GM21423 (cell line): ENCODE data around the gene TPM4.

Experiments
- ATAC-seq: cut with Tn5 transposase; IDR thresholded peaks from one replicate; pipeline ENCODE4 v1.9.1; 2021; ENCODE audit warnings: mild to moderate bottlenecking, moderate library complexity; ENCODE audit not compliant: unreplicated experiment

The TPM4 gene

DNA sequence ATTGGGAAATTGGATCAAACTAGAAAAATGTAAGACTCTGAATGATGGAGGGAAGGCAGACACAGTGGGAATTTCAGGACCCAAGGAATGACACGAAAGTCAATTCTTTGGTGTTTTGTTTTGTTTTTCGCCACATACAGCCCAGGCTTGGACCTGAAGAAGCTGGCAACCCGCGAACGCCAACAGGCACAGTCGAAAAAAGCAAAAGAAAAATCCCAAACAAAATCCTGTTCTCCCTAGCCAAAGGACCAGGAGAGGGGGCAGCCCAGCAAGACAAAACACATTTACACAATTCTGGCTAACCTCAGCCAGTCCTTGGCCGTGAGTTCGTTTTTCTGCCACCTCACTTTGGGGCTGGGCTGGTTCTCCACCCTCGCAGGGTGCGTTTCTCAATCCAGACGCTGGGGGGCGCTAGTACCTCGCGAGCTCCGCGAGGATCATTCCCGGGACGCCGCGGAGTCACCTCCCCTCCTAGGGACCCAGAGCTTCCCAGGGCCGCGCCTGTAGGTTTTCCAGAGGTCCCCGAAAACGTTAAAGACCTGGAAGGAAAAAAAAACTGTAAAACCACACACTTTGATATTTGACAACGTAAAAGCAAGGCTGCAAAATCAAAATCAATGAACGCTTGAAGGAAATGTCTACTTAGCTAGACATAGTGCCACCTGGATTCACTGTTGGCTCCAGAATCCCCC, 34.9 kb upstream of the TPM4 start:
- ATAC-seq, result no peak

DNA sequence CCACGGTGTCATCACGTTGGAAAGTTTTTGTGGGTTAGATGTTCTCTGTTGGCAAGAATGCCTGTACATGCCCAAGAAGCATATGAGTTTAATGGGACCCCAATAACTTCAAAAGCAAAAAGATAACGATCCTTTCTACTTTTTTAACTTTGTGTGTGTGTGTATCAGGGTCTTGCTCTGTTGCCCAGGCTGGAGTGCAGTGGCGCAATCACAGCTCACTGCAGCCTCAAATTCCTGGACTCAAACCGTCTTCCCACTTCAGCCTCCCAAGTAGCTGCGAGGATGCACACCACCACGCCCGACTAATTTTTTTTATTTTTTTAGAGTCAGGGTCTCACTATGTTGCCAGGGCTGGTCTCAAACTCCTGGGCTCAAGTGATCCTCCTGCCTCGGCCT, 34.3 kb upstream of the TPM4 start:
- no peak for ATAC-seq

DNA sequence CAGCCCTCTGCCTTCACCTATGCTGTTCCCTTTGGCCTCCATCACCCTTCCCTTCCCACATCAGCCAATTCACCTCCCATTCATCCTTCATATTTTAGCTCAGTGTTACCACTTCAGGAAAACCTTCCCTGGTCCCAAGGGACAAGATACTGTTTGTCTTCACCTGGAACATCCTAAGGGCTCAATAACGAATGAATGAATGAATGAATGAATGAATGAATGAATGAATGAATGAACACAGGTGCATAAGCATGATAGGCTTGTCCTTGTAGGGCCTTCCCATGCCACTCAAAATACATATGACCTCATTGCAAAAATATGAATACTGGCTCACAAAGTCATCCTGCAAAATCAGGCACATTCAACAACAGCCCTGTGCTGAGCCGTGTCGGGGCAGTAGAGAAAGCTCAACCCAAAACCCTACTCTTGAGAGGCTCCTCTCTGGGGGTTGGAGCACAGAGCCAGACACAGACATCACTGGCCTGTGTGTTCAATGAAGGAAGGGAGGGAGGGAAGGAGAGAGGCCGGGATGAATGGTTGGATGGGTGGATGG, 33.7 kb upstream of the TPM4 start:
- ATAC-seq, result no peak

DNA sequence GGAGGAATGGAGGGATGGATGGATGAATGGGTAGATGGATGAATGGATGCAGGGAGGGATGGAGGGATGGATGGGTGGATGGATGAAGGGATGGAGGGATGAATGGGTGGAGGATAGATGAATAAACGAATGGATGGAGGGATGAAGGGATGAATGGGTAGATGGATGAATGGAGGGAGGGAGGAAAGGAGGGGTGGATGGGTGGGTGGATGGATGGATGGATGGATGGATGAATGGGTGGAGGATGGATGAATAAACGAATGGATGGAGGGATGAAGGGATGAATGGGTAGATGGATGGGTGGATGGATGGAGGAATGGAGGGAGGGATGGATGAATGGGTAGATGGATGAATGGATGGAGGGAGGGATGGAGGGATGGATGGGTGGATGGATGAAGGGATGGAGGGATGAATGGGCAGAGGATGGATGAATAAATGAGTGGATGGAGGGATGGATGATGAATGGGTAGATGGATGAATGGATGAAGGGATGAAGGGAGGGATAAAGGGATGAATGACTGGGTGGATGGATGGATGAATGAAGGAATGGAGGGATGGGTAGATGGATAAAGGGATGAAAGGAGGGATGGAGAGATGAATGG, 33.0 kb upstream of the TPM4 start:
- ATAC-seq, result no peak

DNA sequence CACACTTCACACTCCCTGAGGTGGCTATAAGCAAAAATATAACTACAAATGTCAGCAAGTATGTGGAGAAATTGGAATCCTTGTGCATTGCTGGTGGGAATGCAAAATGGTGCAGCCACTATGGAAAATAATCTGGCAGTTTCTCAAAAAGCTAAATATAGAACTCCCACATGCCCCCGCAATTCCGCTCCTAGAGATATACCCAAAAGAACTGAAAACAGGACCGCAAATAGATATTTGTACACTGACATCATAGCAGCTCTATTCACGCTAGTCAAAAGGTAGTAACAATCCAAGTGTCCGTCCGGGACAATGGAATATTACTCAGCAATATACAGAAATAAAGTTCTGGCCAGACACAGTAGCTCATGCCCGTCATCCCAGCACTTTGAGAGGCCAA, 31.5 kb upstream of the TPM4 start:
- no peak for ATAC-seq

DNA sequence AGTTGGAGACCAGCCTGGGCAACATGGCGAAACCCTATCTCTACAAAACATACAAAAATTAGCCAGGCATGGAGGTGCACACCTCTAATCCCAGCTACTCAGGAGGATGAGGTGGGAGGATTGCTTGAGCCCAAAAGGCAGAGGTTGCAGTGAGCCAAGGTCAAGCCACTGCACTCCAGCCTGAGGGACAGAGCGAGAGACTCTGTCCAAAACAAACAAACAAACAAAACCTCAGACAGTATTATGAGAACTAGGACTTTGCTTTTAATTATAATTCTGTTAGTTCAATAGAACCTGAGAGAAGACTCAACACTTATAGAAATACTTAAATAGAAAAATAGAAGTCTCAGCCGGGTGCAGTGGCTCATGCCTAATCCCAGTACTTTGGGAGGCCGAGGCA, 31.1 kb upstream of the TPM4 start:
- ATAC-seq, result no peak

DNA sequence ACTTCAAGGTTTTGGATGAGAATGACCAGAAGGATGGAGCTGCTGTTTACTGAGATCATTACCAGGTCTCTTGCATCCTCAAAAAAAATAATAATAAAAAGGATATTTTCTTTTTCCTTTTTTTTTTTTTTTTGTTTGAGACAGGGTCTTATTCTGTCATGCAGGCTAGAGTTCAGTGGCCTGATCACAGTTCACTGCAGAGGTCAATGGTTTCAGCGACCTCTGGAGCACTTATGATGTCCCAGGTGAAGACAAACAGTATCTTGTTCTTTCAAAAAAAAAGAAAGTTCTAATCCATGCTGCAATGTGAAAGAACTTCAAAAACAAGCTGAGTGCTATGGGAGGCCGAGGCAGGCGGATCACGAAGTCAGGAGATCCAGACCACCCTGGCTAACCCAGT, 30.4 kb upstream of the TPM4 start:
- ATAC-seq, result no peak

DNA sequence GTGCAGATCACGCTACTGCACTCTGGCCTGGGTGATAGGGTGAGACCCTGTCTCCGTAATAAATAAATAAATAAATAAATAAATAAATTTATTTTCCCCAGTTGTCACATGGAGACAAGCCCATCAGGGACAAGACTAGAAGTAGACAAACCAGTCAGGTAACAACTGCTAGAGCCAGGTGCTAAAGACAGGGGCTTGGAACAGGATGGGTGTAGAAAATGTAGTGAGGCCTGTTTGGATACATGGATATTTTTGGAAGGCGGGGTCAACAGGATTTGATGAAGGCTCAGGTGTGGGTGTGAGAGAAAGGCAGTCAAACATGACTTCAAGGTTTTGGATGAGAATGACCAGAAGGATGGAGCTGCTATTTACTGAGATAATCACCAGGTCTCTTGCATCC, 27.7 kb upstream of the TPM4 start:
- ATAC-seq, result no peak

DNA sequence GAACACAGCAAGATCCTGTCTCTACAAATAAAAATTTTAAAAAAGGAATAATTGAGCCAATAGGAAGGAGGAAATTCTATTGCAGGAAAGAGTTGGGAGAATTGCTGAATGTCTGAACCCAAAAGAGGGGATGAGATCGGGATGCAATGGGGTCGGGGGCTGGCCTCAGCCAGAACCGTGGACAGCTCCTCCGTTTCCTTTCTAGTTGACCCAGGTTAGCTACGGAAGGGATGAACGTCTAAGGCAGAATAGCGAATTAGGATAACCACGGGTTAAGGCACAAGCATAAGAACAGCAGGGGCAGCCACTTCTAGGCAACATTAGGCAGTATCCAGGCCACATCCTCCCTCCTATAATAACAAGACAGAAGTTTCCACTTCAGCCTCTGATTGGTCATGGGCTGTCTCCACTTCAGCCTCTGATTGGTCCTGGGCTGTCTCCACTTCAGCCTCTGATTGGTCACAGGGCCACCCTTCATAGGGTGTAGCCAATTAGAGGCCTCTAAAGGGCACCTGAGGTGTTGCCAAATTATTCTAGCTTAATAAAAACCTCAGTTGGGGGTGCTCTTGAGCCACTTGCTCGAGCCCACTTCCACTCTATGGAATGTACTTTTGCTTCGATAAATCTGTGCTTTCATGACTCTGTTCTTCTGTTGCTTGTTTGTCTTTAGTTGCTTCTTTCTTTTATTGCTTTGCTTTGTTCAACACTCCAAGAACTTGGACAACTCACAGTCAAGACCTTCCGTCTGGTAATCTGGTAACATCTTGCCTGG, 24.9 kb upstream of the TPM4 start:
- no peak for ATAC-seq

DNA sequence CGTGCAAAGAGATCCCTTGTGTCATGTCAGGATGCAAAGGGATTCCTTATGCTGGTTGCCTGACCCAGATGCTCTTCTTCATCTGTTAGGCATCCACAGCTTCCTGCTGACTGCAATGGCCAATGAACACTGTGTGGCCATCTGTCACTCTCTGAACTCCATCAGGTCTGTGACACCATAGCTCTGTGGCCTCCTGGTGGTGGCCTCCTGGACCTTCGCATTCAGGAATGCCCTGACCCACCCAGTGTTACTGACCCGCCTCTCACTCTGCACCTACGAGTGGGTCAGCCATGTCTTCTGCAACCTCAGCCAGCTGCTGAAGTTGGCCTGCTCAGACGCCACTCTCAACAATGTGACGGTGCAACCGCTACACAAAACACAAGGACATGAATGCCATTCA, 23.9 kb upstream of the TPM4 start:
- ATAC-seq, result no peak

DNA sequence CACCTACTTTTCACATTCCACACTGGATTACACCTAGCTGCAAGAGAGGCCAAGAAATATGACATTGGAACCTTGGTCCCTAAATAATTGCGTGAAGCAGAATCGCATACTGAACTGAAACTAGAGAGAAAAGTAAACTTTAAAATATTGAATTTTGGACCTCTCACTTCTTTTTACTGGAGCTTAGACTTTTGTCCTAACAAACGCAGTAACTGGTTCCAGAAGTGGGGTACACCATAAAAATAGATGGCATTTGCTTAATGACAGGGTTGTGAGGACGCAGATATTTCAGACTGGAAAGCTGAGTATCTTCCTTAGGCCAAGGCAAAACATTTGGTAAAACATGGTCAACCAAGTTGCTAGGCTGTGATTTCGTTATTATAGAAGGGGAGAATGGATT, 19.2 kb upstream of the TPM4 start:
- no peak for ATAC-seq

DNA sequence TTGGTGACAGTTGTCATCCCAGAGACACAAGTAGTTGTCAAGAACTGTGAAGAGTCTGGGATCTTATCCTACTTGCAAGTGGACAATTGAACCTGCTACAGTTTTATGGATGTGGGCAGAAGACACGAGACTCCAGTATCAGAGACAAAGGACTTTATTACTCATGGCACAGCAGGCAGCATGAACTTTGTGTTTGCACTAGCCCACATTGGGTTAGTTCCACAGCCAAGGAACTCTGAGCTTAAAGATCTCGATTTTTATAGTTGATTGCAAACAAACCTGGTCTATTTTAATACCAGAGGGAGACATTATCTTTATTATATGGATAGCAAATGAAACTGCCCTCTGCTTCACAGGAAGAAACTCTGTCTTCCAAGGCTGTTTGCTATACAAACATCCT, 16.0 kb upstream of the TPM4 start:
- ATAC-seq, result no peak

DNA sequence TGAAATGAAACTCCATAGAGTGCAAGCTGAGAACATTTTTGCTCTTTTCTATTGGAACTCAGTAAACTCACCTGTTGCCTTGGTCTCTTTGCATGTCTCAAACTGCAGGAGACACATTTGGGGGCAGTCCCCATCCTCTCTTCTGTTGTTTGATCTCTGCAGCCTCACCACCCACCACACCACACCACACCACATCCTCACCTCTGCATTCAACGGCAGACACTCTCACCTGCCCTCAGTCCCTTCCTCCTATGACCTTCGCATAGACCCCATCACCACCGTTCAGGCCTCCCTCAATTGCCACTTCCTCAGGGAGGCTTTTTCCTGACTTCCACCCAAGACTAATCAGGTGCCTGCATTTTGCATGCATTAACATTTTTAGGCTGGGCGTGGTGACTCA, 14.4 kb upstream of the TPM4 start:
- ATAC-seq, result no peak

DNA sequence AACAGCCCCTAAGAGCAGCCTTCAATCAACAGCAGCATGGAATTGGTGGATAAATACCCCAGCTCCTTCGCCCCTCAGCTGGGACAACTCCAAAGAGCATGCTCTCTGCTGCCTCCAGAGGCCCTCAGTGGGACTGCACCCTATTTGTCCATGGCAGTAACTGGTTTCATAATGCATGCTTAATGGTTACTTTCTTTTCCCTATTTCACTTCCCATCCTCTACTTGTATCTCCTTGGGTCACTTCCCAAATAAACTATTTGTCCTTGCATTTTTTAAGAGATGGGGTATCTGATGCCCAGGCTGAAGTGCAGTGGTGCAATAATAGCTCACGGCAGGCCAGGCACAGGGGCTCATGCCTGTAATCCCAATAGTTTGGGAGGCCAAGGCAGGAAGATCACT, 13.5 kb upstream of the TPM4 start:
- ATAC-seq, result no peak

DNA sequence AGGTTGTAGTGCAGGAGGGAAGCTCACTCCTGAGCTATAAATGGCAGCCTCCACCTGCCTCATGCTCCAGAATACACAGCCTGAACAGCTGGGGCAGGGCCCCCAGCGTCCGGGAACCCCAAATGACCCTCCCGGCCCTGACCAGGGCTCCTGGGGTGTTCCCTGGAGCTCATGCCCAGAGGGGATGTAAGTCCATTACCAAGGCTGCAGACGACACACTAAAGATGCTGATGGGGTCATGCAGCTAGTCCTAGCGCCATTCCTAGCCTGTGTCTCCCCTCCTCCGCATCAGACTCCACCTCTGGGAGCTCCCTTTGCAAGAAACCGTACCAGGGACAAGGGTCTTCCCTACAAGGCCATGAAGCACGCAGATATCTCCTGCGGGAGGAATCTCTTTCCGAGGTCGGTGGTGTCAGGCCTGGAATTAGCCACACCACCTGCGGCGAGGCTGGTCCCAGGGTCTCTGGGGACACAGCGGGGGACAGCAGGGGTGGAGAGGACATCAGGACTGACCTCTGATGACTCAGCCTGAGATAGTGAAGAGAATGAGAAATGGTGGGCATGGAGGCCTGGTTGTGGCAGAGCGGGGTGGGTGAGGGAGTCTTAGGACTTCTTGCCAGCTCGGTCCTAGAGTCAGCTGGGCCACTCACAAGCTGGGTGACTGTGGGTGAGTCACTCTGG, 11.9 kb upstream of the TPM4 start:
- no peak for ATAC-seq

DNA sequence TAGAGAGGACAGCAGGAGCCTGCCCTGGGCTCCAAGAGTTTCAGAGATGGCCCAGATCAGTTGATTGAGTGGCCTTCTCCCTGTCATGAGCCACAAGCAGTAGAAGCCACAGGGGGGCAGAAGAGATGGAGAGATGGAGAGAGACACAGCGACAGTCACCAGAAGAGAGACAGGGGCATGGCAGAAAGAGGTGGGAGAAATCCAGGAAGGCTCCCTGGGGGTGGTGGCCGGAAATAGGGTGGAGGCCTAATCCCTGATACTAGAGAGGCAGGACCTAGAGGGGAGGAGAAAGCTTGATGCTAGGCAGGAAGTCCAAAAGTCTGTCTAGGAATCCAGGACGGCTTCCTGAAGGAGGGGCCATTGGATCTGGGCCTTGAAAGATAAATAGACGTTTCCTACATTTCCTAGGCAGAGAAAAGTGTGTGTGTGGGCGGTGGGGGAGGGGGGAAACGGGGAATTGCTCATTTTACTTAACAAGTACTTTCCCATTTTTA, 9.6 kb upstream of the TPM4 start:
- ATAC-seq, result no peak

DNA sequence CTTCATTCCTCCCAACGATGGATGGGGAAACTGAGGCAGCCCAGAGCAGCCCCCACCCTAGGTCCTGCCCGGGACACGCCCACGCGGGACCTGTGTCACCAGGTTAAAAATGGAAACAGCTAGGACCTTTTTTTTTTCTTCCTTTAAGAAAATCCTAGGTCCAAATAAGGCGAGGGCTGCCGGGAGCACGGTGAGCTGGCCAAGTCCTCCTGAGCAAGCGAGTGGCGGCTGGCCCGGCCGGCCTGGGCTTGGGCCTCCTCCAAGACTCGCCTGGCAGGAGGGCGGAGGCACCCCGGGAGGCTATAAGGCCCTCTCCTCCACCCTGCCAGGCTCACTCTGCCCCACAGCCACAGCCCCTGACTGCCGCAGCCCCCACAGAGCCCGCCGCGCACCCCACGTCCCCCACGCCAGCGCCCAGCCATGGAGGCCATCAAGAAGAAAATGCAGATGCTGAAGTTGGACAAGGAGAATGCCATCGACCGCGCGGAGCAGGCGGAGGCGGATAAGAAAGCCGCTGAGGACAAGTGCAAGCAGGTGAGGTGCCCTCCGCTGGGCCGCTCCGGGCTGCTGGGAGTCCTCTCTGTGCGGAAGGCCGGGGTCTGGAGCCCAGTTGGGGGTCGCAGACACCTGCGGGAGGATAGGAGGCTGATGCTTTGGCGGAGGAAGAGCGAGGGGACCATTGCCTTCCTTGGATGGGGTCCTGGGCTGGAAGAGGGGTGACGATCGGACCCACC, 8.9 kb upstream of the TPM4 start:
- no peak for ATAC-seq

DNA sequence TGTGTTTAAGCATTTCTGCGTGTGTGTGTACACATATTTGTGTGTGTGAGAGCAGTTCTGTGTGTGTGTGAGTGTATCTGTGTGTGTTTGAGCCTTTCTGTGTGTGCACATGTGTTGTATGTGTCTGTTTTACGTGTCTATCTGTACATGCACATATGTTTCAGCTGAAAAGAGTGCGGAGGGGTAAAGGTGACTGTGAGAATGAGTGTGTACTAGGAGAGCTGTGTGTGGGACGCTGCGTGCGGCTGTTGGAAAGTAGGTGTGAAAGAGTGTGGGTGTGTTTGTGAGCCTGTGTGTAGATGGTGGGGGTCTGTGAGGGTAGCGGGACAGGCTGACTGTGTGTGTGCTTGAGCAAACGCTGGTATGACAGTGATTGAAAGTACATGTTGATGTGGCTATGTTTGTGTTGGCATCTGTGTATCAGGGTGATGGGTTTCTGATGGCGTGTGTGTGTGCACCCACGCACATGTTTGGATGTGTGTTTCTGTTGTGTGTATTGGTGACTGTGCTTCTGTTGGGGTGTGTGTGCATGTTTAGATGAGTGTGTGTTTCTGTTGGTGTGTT, 7.5 kb upstream of the TPM4 start:
- ATAC-seq, result no peak

DNA sequence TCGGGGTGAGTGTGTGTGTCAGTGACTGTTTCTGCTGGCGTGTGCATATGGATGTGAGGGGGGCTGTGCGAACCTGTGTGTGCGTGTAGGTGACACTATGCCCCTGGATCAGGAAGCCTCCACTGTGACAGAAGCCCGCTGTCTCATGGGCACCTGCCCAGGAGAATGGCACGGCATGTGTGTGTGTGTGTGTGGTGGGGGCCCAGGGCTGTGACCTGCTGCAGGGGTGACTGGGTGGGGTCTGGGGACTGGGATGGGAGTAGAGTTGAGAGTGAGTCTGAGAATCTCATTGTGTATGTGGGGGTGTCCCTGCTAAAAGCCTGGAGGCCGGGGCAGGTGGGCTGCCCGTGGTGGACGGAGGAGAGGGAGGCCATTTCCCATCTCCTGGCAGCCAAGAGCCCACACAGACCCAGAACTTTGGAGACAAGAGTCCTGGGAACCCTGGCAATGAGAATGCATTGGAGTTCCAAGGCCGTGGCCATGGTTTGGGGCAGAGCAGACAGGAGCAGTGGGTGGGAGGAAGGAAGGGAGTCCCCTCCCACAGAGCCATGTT, 6.4 kb upstream of the TPM4 start:
- ATAC-seq, result no peak

DNA sequence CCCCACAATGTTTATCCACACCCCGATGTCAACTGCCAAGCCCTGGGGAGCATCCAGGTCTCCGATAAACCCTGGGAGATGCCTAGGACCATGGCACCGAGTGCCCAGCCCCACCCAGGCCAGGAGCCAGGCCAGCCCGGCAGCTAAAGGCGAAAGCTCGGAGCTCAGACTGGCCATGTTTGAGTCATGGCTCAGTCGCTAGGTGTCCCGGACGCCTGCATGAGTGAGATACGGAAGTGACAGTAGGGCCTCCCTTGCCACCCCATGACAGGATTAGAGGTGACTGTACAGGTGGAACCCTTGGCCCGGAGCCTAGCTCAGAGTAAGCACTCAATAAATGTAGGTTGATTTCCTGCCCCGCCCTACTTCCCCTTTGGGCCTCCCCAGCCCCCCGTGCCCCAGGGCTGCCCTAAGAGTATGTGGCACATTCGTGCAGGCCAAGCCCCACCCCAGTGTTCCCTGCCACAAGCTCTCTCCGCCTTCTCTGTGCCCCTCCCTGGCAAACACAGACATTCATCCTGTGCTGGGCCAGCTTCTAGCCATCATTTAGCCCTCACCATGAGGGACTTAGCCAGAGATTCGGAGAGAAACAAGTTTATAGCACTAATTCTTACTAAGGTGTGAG, 5.8 kb upstream of the TPM4 start:
- ATAC-seq, result peak; percentile 70
